ENCODE results near the gene COIL. TPM values are rescaled to one million over a fixed set of nuclear protein-coding genes. Genes with fewer than 3 reads are reported as not detected.
"Not testable (repeated sequence)": the region's sequence is repeated elsewhere in the genome, so short reads cannot be mapped to it uniquely, and the experiment has no call there.

Gene COIL
- total and polyA plus RNA-seq, 2 donors (not counting 1 experiment from before 2014, with no cell fraction given) = 7.3 to 12.1 TPM

- Histone ChIP-seq H2AFZ (ENCODE audit: low read length) (no peak overlapping the region), H3K4me2 (ENCODE audit: extremely low read depth, insufficient read depth, low read length) (no peak overlapping the region), H3K36me3 (ENCODE audit: control insufficient read depth, insufficient read depth, low read length) (no peaks in the 10 kb centered on the region), H3K9ac (ENCODE audit: insufficient read depth, low read length) (no peak overlapping the region), H3K27ac (ENCODE audit: insufficient read depth, low read length) (no peak overlapping the region), H3K9me3 (ENCODE audit: control insufficient read depth, insufficient read depth, low read depth, low read length) (no peaks in the 10 kb centered on the region), H3K79me2 (ENCODE audit: control insufficient read depth, insufficient read depth, low read length) (no peaks in the 10 kb centered on the region), H3K4me3 (replicated peaks in 1 of 4; ENCODE audit: control extremely low read depth in 1 of 4, insufficient read depth in 1 of 4, low read depth in 3 of 4, low read length in 4 of 4) (no peak overlapping the region), H3K4me1 (ENCODE audit: control insufficient read depth, extremely low read depth, insufficient read depth, low read length) (no peaks in the 10 kb centered on the region), H4K20me1 (ENCODE audit: control insufficient read depth, extremely low read depth, insufficient read depth, low read length) (no peaks in the 10 kb centered on the region), H3K27me3 (ENCODE audit: control insufficient read depth, insufficient read depth, low read length) (no peaks in the 10 kb centered on the region)
- DNase-seq (ENCODE audit: low read depth in 2 of 2) = no peak
- TF ChIP-seq, protein P1, sequence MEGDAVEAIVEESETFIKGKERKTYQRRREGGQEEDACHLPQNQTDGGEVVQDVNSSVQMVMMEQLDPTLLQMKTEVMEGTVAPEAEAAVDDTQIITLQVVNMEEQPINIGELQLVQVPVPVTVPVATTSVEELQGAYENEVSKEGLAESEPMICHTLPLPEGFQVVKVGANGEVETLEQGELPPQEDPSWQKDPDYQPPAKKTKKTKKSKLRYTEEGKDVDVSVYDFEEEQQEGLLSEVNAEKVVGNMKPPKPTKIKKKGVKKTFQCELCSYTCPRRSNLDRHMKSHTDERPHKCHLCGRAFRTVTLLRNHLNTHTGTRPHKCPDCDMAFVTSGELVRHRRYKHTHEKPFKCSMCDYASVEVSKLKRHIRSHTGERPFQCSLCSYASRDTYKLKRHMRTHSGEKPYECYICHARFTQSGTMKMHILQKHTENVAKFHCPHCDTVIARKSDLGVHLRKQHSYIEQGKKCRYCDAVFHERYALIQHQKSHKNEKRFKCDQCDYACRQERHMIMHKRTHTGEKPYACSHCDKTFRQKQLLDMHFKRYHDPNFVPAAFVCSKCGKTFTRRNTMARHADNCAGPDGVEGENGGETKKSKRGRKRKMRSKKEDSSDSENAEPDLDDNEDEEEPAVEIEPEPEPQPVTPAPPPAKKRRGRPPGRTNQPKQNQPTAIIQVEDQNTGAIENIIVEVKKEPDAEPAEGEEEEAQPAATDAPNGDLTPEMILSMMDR (conservative IDR thresholded peaks at IDR 0.05 in 1 of 2, IDR thresholded peaks at IDR 0.05 in 1 of 2; ENCODE audit: low read depth in 1 of 2, low read length in 2 of 2) = no peak
- no peak for TF ChIP-seq EZH2 (IDR thresholded peaks at IDR 0.05; ENCODE audit: low read length, missing control alignments)
Observed at GRCh38 chr17:56966338-56966737, 5.5 kb upstream of the COIL start.

GRCh38 chr17:56965681-56966080 is 4.8 kb upstream of the COIL start:
- H3K9me3 ChIP-seq (ENCODE audit: control insufficient read depth, insufficient read depth, low read depth, low read length); H2AFZ ChIP-seq (ENCODE audit: low read length); H3K4me1 ChIP-seq (ENCODE audit: control insufficient read depth, extremely low read depth, insufficient read depth, low read length); DNase-seq (ENCODE audit: low read depth in 2 of 2); H3K27ac ChIP-seq (ENCODE audit: insufficient read depth, low read length); H3K79me2 ChIP-seq (ENCODE audit: control insufficient read depth, insufficient read depth, low read length); H3K27me3 ChIP-seq (ENCODE audit: control insufficient read depth, insufficient read depth, low read length); H3K4me2 ChIP-seq (ENCODE audit: extremely low read depth, insufficient read depth, low read length); H4K20me1 ChIP-seq (ENCODE audit: control insufficient read depth, extremely low read depth, insufficient read depth, low read length); H3K9ac ChIP-seq (ENCODE audit: insufficient read depth, low read length); H3K36me3 ChIP-seq (ENCODE audit: control insufficient read depth, insufficient read depth, low read length); H3K4me3 ChIP-seq (replicated peaks in 1 of 4; ENCODE audit: control extremely low read depth in 1 of 4, insufficient read depth in 1 of 4, low read depth in 3 of 4, low read length in 4 of 4): not testable (repeated sequence)

- H3K9me3 ChIP-seq (ENCODE audit: control insufficient read depth, insufficient read depth, low read depth, low read length); H3K27me3 ChIP-seq (ENCODE audit: control insufficient read depth, insufficient read depth, low read length); H2AFZ ChIP-seq (ENCODE audit: low read length); H4K20me1 ChIP-seq (ENCODE audit: control insufficient read depth, extremely low read depth, insufficient read depth, low read length); H3K4me1 ChIP-seq (ENCODE audit: control insufficient read depth, extremely low read depth, insufficient read depth, low read length); H3K4me2 ChIP-seq (ENCODE audit: extremely low read depth, insufficient read depth, low read length); H3K9ac ChIP-seq (ENCODE audit: insufficient read depth, low read length); H3K27ac ChIP-seq (ENCODE audit: insufficient read depth, low read length); H3K36me3 ChIP-seq (ENCODE audit: control insufficient read depth, insufficient read depth, low read length); H3K4me3 ChIP-seq (replicated peaks in 1 of 4; ENCODE audit: control extremely low read depth in 1 of 4, insufficient read depth in 1 of 4, low read depth in 3 of 4, low read length in 4 of 4); H3K79me2 ChIP-seq (ENCODE audit: control insufficient read depth, insufficient read depth, low read length); DNase-seq (ENCODE audit: low read depth in 2 of 2): not testable (repeated sequence)
Observed at GRCh38 chr17:56965241-56965640, 4.4 kb upstream of the COIL start.

DNA sequence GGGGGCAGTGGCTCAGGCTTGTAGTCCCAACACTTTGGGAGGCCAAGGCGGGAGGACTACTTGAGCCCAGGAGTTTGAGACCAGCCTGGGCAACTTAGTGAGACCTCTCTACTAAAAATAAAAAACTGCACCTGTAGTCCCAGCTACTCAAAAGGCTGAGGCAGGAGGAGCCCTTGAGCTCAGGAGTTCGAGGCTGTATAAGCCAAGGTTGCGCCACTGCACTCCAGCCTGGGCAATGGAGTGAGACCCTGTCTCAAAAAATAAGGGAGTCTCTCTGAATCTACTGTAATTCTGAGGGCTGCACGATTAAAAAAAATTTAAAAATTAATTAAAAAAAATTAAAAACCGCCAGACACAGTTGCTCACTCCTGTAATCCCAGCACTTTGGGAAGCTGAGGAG is 3.9 kb downstream of the COIL start:
- H3K4me1 ChIP-seq (ENCODE audit: control insufficient read depth, extremely low read depth, insufficient read depth, low read length) = peaks cover 4% of the 10 kb centered on the region
- no peak overlapping the region for H3K27ac ChIP-seq (ENCODE audit: insufficient read depth, low read length)
- TF ChIP-seq, protein P1 (conservative IDR thresholded peaks at IDR 0.05 in 1 of 2, IDR thresholded peaks at IDR 0.05 in 1 of 2; ENCODE audit: low read depth in 1 of 2, low read length in 2 of 2) = no peak
- TF ChIP-seq EZH2 (IDR thresholded peaks at IDR 0.05; ENCODE audit: low read length, missing control alignments) = no peak
- no peak overlapping the region for H2AFZ ChIP-seq (ENCODE audit: low read length)
- no peak overlapping the region for H3K4me2 ChIP-seq (ENCODE audit: extremely low read depth, insufficient read depth, low read length)
- no peaks in the 10 kb centered on the region for H3K9me3 ChIP-seq (ENCODE audit: control insufficient read depth, insufficient read depth, low read depth, low read length)
- DNase-seq (ENCODE audit: low read depth in 2 of 2) = no peak
- no peak overlapping the region for H3K4me3 ChIP-seq (replicated peaks in 1 of 4; ENCODE audit: control extremely low read depth in 1 of 4, insufficient read depth in 1 of 4, low read depth in 3 of 4, low read length in 4 of 4)
- no peak overlapping the region for H3K9ac ChIP-seq (ENCODE audit: insufficient read depth, low read length)
- H4K20me1 ChIP-seq (ENCODE audit: control insufficient read depth, extremely low read depth, insufficient read depth, low read length) = no peaks in the 10 kb centered on the region
- no peaks in the 10 kb centered on the region for H3K36me3 ChIP-seq (ENCODE audit: control insufficient read depth, insufficient read depth, low read length)
- H3K79me2 ChIP-seq (ENCODE audit: control insufficient read depth, insufficient read depth, low read length) = peaks cover 47% of the 10 kb centered on the region
- no peaks in the 10 kb centered on the region for H3K27me3 ChIP-seq (ENCODE audit: control insufficient read depth, insufficient read depth, low read length)
